IPS DF 4.7 (cell line): ENCODE data around the gene CANT1.

Experiments
- DNase-seq: peaks from one replicate; pipeline ENCODE4 v3.0.0-alpha.2; 2013; ENCODE audit warnings: low spot score; ENCODE audit errors: extremely low read depth

Gene CANT1

DNA sequence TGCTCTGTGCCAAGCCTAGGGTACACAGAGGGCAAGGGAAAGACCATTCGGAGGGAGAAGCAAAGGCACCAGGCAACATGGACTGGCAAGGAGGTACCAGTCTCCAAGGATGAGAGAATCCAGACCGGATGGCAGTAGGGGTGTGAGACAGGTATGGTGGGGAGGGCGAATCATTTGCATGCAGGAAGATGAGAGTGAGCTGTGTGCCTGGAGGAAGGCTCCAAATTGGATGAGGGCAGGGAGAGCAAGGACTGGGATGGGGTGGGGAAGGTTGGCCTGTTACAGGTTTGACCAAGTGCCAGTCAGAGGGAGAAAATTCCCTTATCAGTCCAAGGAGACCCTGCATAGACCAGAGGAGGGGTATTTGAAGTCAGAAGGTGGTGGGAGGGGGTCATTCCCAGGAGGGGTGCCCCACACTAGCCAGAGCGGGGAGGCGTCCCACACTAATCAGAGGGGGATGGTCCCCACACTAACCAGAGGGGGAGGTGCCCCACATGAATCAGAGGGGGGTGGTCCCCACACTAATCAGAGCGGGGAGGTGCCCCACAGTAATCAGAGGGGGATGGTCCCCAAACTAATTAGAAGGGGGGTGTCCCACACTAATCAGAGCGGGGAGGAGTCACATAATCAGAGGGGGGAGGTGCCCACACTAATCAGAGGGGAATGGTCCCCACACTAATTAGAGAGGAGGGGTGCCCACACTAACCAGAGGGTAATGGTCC lies 737 bp downstream of the CANT1 start:
- DNase-seq, result no peak

DNA sequence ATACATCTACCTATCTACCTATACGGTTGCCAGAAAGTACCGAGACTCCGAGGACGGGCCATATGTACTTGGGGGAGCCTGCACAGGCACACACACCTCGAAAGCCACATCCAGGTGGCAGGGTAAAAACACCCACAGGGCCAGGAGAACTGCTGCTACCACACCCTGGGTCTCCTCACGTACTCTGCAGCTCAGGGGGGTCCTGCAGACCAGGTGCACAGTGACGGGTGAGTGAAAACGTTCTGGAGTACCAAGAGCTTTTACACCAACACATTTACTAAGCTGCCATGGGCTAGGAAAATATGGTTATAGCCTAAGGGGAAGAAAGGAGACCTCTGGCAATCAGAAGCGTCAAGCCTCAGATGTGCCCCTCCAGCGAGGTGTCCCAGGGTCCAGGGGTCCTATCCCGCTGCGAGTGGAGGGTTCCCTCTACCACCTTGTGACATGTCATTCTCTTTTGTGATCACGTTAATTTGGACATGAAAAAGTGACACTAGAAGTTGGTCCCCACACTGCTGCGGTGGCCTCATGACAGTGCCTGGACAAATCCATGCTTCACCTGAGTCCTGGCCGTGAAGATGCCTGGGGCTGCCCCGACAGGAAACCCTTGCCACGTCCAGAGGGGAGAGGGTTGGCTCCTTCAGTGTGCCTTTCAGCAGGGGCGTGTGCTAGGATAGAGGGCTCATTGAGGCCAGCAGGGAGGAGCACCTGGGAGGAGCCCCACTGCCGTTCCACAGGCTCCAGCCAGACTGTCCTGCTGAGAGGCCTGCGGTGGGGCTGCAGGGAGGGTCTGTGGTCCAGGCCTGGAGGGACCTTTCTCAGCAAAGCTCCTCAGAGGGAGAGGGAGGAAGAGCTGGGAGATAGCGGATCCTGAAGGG lies 1.8 kb downstream of the CANT1 start:
- no peak for DNase-seq

DNA sequence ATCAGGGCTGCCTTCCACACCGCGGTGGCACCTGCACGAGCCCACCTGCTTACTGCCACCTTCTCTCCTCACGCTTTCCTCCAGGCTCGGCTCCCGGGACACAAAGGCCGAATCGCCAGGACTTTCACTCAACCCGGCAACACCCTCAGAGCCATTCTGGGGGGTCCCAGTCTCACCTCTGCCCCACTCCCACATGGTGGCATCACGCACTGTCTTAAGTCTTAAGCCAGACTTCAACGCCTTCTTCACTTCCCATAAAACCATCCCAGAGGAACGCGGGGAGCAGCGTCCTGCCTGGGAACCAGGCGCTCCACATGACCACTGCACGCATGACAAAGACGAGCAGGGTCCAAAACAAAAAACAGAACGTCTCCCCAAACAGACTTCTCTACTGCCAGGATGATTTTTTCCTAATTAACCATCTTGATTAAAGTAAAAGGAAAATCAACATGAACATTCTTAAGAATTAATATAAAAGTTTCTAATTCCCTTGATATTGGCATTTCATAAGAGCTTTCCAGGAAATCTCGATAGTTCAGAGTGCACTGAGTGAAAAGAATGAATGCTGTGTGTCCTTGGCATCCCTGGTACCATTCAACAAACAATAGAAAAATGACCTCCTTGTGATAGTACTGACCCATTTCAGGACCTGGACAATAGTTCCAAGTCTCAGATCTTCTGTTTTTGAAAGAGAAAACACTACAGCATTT lies 2.6 kb downstream of the CANT1 start:
- no peak for DNase-seq

DNA sequence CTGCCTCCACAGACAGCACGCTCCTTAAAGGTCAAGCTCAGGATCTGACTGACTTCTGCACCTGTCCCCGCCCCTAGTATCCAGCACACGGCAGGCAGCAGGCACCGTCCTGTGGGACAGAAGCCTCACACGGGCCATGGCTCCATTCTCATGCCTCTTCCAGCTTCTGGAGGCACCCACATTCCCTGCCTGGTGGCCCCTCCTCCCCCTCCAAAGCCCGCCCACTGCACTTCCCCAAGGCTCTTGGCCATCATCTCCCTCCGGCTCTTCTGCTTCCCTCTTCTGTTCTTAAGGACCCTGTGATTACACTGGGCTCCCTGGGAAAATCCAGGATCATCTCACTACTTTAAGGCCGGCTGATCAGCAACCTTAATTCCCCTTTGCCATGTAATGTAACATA lies 3.5 kb downstream of the CANT1 start:
- no peak for DNase-seq

DNA sequence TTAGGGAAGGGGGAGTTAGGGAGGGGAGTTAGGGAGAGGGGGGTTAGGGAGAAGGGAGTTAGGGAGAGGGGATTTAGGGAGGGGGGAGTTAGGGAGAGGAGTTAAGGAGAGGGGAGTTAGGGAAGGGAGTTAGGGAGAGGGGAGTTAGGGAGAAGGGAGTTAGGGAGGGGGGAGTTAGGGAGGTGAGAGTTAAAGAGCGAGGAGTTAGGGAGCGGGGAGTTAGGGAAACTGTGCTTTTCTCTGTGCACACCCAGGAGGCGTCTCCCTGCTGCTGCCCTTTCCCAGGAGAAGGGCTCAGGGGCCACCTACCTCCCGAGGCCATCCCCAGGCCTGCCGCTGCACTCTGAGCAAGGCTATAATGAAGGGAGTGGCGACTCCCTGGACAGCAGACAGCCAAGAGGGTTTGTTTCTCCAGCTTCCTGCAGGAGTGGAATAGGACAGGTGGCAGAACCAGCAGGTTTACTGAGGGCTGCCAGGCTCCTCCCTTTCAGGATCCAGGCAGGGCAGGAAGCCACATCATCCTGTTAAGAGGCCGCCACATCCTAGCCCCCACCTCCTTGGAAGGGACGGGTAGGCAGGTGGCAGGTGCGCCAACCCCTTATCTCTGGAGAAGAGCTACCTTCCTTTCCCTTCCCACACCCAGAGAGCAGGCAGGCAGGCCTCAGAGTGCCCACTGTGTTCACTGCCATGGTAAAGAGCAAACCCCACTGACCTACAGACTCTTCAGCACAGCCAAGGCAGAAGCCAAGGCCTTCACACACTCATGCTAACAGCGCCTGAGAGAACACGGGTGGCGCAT lies 4.3 kb downstream of the CANT1 start:
- no peak for DNase-seq

DNA sequence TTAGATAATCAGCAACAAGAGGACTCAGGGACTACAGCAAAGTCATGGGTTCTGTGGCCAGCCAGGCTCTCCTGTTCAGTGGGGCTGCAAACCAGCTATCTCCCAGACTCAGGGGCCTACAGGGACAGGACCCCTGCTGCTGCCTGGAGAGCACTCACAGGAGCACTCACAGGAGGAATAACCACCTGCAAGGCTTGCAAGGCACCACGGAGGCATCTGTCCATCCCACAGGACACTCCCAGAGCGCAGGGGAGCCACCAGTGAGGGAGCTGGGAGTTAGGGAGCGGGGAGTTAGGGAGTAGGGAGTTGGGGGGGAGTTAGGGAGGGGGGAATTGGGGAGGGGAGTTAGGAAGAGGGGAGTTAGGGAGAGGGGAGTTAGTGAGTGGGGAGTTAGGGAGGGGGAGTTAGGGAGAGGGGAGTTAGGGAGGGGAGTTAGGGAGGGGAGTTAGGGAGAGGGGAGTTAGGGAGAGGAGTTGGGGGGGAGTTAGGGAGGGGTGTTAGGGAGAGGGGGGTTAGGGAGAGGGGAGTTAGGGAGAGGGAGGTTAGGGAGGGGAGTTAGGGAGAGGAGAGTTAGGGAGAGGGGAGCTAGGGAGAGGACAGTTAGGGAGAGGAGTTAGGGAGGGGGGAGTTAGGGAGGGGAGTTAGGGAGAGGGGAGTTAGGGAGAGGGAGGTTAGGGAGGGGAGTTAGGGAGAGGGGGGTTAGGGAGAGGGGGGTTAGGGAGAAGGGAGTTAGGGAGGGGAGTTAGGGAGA lies 5.7 kb downstream of the CANT1 start:
- no peak for DNase-seq

DNA sequence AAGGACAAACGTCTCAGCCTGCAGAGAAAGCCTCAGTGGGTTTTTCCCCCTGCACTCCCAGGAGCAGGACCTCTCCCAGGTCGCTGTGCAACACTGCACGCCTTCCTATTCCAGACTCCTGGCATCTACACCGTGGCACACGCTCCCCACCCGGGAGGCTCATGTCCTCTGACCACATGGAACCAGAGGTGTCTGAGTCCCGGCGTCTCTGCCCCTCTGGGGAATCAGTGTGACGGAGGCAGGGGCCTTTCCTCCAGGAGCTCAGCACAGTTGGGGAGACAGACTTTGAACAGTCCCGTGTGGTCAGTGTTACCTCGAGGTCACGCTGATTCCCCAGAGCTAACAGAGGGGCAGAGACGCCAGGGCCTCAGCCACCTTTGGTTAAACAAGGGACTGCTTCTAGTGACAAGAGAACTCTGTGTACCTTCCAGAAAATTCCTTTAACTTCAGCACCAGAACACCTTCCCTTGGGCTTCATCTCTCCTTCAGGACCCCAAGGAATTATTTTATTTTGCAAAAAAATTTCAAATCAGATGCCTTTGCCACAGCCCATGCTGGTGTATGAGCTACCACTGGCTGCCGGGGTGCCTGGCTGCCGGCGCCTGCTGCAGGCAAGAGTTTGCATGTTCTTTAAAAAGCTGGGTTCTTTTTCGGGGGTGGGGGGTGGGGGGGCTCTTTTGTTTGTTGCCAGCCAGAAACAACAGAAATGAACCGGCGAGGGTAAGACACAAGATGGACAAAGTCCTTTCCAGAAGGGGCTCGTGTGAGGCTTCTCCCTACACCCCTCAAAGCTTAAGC lies 6.6 kb downstream of the CANT1 start:
- no peak for DNase-seq

DNA sequence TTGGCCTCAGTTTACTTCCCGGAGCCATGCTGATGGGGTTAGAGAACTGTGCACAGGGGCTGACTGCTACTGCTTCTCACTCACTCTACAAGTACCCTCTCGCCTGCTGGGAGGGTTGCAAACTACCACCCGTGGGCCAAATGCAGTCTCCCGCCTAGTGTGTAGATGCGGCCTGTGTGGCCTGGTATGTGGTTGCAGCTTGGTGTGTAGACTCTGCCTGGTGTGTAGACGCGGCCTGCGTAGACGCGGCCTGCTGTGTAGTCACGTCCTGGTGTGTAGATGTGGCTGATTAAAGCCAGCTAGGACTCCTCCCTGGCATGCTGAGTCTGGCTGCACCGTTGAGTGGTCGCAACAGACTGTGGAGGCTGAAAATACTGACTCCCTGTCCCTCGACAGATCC lies 7.3 kb downstream of the CANT1 start:
- DNase-seq, result no peak

DNA sequence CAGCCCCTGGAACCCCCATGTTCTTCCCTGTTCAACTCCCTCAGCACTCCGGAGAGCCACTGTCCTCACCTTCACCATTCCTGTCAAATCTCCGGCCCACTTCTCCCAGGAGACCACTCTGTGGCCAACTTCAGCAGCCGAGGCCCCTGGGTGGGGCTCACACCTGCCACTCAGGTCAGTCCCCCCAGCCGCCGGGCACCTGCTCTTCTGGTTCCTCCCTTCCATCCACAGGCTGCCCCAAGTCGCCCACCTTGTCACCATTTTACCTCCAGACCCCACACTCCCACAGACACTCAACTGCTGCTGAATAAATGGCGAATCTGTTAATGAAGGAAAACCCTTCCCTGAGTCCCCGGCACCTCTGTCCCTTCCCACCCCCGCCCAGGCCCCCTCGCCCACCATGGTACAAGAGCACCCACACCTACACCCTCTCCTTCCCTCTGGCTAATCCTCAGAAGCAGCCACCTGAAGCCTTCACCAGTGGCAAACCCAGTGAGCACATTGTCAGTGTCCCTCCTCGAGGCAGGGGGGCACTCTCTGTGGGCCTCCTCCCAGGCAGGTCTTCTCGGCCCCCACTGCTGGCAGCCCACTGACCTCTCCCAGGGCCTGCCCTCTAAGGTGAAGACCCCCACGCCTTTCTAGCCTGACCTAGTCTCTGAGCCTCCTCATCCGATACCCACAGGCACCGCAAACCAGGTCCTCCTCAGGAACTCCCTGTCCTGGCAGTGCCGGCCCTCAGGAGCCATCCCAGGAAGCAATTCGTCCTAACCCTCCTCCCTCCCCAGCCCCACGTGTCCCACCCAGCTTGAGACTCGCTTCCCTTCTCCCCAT lies 8.2 kb downstream of the CANT1 start:
- DNase-seq, result no peak

DNA sequence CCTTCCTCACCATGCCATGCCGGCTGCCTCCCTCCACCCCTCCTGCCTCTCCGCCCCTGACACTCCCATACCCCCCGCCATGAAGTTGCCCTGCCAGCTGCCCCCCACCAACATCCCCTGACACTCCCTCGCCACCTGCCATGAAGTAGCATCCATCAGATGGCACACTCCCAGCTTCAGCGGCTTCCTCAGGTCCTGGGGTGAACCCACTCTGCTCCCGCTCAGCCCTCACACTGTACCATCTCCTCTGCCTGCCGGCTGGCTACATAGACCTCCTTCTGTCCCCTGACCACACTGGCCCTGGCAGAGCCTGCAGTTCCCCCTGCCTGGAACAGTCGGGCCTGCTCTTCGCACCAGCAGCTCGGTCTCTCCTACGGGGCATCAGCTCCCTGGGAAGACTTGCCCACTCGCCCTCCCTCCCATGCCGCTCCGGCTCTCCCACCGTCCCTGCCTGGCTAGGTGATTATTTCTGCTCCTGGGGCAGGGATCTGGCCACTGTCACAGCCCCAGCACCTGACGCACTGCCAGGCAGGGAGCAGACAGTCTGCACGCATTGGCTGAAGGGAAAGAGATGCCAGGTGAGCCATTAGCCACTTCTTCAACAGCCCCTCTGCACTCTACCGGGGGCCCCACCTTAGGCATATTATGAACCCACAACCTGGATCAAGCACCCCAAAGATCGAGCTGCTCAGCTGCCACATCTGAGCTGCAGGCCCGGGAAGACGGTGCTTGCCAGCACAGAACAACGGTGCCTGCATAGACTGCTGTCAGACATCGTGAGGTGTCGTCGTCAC lies 9.0 kb downstream of the CANT1 start:
- DNase-seq, result no peak

DNA sequence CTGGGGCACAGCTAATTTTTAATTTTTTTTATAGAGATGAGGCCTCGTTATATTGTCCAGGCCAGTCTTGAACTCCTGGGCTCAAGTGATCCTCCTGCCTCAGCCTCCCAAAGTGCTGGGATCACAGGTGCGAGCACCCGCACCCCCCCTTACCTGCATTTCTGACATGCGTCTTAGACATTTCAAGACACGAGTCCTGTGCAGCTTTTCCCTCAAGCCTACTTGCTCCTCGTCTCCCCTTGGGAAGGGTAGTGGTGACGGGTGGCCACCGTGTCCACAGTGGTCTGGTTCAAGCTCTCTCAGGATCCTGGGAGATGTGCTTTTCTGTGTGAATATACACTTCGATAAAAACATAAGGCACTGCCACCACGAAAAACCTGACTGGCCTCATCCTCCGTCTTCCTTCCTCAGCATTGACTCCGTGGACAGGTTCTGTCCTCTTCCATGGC lies 9.6 kb downstream of the CANT1 start:
- DNase-seq, result no peak

DNA sequence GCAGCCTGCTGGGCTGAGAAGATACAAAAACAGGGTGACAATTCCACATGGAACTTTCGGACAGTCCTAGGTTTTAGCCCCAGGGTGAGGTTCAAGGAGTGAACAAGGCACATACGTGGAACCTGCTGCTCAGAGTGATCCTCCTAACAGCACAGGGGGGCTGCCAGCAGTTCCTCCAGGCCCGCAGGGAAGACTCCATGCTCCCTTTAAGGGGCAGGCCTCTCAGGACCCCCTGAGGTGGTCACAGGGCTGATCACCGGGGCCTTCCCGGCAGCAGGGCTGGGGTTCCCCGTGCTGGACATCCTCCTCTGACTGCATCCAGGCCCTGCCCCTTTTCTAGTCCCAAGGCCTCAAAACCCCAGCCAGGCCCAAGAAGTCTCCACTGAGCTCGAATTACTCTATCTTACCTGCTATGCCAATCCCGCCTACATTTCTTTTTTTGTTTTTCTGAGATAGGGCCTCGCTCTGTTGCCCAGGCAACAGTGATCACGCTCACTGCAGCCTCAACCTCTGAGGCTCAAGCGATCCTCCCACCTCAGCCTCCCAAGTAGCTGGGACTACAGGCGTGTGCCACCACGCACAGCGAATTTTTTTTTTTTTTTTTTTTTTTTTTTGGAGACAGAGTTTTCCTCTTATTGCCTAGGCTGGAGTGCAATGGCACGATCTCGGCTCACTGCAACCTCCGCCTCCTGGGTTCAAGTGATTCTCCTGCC lies 10.4 kb downstream of the CANT1 start:
- no peak for DNase-seq

DNA sequence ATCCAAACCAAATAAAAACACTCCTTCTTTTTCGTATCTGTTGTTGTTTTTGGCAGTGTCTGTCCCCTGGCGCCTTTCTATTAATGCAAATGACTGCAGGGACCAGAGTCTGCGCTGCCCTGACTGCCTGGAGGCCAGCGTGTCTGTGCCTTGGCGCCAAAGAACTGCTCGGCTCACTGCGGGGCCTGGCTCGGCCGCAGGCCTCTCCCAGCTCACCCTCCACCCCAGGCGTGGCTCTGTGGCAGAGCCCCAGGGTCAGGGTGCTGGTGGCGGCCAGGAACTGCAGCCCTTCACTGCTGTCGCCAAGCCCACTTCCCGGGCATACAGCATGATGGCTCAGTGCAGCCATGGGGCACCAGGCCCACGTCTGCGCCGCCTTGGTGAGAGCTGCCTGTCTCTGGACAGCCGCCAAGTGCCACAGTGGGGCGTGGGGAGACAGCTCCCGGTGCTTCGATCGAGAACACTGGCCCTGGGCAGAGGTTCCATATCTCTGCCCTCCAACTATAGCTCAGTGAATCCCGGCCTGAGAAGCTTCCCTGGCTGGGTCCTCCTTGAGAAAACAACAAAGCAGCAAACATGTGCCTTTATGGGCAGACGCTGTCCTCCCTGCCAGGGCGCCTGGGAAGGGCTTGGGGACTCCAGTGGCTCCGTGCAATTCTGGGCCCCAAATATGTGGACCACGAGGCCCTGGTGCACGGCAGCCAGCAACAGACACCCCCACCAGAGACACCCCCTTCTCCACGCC lies 11.1 kb downstream of the CANT1 start:
- no peak for DNase-seq

DNA sequence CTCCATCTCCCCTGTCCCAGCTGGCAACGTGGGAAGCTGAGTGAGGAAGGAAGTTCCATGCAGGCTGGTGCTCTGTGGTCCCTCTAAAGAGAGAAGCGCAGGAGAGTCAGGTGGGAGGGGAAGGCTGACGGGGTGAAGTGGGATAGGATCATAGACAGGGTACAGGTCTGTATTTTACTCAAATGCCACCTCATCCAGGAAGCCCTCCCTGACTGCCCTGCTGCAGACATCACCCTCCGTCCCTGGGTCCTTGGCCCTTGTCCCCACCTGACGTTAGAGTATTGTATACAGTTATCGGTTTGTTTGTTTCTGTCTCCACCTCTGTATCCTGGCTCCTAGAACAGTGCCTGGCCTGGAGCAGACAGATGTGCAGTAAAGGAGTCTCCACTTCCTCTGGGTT lies 11.7 kb downstream of the CANT1 start:
- no peak for DNase-seq

DNA sequence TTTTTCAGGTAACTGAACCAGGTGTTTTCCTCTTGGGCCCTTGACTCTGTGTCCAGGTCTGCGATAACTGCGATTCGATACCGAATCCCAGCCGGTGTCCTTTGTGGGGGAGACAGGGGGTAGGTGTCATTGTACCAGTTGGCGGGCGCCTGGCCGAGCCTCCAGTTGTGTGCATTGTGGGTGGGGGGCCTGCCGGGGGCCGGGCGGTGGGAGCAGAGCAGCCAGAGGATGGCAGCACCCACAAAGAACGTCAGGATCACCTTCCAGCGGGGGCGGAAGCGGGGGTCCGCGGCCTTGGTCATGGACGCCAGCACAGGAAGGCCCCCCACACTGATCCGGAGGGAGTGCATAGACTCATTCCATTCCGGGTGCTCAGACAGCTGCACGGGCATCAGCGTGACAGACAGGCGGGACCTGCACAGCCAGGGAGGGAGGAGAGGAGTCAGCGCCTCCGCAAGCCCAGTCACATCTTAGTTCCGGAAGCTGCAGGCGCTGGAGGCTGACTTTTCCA lies 12.3 kb downstream of the CANT1 start:
- no peak for DNase-seq

DNA sequence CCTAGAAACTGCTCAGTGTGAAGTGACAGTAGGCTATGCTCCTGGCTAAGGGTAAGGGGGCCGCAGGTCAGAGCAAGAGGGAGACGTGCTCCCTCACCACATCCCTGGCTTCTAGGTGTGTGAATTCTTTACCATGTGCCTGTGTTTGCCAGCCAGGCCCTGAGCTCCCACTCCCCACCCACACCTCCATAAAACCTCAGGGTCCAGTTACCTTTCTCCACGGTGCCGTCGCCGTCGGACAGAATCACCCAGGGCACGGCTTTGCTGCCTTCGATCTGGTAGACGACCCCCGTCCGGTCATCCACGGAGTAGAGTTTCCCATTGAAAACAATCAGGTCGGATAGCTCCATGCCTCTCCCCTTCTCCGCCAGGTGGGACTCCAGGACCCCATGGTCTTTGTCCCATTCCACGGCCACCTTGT lies 12.8 kb downstream of the CANT1 start:
- no peak for DNase-seq
